DMS153 treated with DMSO at 0.1 percent for 48 hours (cell line): ENCODE results near the gene SLC17A9.

Source experiments
- DNase-seq: peaks from one replicate; lab custom pipeline; 2025; ENCODE audit not compliant: unreplicated experiment; lab: John Stamatoyannopoulos, UW

The SLC17A9 gene

DNA sequence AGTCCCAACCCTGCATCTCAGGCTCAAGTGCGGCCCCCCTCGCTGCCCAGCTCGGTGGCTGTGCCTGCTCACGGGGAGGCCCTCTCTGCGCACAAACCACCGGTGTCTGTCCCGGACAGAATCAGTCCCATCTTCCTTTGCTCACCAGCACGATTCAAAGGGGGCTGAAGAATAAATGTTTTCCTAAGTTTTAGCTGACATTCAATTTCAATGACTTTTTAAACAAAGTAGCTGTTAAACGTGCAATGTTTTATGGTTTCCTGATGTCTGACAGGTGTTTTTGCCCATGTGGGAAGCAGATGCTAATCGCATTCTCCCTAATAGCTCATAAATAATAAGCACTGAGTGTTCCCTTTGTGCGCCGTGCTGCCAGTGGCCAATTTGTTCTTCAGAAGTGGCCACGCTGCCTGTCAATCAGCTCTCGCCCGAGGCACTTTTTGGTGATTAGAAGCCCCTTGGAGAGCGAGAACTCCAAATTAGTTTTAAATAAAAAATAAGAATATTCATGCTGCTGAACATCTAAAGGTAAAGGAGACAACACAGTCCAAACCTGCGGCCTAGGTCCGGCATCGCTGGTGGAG, 28.0 kb downstream of the SLC17A9 start:
- DNase-seq, result peak; percentile 59

DNA sequence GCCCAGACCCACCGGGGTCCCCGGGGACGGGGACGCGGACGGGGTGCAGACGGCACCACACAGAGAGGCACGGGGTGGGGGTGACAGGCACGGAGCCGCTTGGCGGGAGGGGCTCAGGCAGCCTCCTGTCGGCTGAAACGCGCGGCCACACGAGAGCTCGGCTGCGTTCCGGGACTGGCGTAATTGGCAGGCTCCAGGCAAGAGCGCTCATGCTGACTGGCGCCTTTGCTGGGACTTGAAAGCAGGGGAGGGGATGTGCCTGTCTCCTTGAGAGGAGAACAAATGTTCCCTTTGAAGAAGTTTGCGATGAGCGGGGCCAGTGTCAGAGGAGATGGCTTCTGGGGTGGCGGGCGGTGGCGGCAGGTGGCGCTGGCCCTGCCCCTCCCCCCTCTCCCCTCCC, 28.5 kb downstream of the SLC17A9 start:
- DNase-seq, result no peak

DNA sequence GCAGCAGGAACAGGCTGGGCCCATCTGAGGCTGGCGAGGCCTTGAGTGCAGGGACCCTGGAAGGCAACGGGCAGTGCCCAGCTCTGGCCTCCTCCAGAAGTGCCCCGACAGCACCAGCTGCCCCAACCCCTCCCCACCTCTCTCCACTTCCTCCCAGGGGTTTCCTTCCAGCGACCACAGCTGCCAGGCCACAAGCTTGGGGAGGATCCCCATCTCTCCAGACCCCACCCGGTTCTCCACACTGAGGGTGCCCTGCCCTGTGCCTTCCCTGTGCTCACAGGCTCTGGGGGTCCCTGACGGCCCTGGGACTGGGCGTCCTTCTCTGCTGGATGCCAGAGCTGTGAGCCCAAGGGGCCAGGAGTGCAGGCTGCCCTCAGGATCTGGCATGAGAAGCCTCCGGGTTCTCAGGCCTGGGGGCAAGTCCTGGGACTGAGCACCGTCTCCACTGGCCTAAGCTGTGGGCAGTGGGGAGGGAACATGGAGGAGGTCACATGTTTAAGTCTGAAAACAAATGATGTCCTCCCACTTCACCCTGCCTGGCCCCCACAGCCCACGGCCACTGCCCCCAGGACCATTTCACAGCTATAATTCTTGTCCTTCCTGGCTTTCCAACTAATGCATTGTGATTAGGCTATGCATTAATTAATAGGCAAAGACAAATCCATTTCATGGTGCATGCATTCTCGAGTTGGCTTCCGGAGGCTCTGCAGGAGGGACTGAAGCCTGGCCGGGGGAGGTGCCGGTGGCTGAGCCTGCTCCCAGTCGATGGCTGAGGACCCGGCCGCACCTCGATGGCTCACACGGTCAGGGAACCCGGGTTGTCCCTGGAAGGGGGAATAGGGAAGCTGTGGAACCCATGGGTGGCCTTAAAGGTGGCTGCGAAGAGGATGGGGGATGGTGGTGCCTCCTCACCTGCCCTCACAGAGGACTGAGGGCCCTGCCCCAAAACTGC, 29.9 kb downstream of the SLC17A9 start:
- no peak for DNase-seq

DNA sequence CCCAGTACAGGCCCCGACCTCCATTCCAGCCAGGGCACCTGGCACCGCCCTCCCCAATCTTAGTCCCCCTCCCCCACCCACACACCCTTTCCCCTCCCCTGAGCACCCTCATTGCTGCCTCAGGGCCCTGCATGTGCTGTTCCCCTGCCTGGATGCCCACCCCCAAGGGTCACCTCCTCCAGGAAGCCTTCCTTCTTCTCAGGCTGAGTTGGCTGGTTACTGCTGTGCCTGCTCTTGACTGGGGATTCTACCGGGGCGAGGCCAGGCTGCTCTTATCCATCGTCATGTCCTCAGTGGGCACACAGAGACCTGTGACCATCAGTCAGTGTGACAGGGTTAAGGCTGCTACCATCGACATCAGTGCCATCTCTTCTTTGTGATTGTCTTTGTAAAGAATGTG, 30.7 kb downstream of the SLC17A9 start:
- DNase-seq, result no peak

DNA sequence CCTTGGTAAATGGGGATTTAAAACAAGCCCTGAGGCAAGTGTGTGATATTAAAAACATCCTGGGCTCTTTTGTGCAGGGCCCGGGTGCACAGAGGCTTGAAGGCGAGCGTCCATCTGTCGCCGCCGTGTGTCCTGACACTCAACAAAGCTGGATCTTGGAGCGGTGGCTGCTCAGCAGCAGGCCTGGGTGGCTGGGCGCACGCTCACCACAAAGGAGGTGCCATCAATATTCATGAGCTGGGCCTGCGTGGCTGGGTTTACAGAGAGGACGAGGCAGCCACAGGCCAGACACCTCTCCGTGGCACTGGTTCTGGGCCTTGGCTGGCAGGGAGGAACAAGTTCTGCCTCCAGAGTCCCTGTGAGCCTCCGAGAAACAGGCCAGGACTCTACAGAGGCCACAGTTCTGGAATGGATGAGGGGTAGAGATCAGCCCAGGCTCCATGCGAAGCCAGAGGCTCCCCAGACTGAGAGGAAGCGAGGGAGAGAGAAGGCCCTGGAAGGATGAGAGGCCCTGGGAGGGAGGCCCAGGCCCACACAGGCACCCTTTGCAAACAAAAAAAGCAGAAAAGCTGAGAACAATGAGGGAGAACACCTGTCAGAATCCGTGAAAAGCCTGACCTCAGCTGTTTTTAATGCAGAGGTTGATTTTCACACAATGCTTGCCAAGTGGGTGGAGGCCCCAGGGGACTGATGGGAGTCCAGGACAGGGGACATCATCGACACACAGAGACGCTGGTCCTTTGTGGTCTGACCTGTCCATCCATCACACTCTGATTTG, 32.3 kb downstream of the SLC17A9 start:
- peak; percentile 76 for DNase-seq

DNA sequence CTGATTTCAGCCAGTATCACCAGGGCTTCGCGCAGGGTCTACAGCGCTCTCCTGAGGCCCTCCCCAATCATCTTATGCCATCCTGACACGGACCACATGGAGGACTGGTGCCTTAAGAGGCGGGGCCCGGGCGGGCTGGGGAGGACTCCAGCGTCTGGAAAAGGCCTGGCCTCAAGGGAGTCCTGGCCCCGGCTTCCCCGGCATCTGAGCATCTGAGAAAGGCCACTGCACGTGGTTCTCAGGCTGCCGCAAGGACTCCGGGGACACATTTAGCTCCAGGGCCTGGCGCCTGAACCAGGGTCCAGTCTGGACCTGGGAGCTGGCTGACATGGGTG, 32.9 kb downstream of the SLC17A9 start:
- no peak for DNase-seq

DNA sequence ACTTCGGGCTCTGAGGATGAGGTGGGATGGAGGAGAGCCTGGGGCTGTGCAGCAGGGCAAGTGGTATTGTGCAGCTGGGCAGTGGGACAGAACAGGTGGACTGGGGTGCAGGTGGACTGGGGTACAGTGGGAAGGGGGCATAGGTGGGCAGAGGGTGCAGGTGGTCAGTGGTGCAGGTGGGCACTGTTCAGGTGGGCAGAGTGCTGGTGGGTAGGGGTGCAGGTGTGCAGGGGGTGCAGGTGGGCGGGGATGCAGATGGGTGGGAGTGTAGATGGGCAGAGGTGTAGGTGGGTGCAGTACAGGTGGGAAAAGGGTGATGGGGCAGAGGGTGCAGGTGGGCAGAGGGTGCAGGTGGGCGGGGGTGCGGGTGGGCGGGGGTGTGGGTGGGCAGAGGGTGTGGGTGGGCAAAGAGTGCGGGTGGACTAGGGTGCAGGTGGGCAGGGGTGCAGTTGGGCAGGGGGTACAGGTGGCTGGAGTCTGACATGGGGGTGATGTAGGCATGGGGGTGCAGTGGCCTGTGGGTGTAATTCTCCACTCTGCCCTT, 33.8 kb downstream of the SLC17A9 start:
- no peak for DNase-seq

DNA sequence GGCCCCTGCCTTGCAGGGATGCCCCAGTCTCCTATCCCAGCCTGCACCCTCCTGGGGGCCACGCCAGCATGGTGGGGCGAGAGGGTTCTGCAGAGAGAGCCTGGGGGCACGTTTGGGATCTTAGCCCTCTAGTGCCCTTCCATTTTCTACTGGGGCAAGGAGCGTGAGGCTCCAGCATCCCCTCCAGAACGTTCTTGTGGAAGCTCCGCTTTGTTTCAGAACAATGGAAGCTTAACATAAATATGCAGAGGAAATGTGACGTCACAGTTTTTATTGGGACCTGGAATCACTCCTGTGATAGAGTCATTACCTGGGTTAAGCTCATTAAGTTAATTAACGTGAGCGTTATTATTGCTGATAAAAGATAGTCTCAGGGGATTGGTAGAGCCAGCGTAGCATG, 34.6 kb downstream of the SLC17A9 start:
- DNase-seq, result no peak

DNA sequence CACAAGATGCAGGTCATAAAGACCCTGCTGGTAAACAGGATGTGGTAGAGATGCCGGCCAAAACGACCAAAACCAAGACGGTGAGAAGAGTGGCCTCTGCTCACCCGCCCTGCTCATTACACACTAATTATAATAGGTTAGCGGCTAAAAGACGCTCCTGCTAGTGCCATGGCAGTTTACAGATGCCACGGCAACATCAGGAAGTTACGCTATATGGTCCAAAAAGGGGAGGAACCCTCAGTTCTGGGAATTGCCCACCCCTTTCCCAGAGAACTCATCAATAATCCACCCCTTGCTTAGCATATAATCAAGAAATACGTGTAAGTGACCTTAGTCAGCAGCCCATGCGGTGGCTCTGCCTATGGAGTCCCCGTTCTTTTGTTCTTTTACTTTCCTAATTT, 36.7 kb downstream of the SLC17A9 start:
- no peak for DNase-seq

DNA sequence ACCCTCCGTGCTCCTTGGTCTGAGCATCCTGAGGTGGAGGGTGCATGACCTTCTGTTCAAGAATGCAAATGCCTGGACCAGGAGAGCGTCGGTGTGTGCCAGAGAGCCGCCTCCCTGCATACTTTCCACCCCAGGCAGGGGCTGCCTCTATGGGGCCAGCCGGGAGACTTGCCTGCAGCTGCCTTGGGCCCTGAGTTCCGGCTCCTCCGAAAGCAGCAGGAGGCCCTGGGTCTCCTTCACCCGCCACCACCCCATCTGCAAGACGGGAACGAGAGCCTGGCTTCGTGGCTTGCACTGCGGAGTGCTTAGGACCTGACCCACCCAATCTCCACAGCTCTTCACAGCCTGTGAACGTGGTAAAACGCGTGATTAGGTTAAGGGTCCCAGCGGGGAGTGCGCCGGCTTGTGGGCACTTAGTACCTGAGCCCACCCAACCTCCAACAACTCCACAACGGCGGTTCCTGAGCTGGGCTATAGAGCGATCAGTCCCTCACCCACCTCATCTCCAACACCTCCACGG, 37.9 kb downstream of the SLC17A9 start:
- DNase-seq, result no peak

DNA sequence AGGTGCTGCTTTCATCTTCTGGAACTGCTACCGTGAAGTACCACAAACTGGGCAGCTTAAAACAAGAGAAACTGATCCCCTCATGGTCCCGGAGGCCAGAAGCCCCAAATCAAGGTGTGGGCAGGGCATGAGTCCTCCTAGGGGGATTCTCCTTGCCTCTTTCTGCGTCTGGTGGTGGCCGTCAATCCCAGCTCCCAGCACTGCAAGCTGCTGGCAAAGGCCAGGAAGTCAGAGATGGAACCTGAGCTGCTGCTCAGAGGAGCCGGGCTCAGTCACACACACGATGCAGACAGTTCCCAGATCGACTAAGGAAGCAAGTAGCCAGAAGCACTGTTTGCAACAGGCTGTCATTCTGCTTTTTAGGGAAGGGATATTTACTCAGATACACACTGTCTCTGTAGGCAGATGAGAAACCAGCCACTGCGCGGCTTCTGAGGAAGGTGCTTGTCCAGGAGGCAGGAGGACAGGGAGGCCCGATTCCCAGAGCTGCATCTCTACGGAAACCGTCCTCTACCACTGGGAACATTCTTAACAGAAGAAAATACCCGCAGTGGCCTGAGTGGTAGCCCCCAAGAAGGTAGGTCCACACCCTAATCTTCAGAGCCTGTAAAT, 38.8 kb downstream of the SLC17A9 start:
- DNase-seq, result no peak

DNA sequence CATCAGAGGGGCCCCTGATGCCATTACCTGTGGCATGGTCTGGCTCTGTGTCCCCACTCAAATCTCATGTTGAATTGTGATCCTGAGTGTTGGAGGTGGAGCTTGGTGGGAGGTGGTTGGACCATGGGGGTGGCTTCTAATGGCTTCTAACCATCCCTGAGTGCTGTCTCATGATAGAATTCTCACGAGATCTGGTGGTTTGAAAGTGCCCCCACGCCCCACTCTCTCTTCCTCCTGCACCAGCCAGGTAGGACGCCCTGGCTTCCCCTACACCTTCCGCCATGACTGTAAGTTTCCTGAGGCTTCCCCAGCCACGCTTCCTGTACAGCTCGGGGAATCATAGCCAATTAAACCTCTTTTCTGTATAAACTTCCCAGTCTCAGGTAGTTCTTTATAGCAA, 39.4 kb downstream of the SLC17A9 start:
- no peak for DNase-seq

DNA sequence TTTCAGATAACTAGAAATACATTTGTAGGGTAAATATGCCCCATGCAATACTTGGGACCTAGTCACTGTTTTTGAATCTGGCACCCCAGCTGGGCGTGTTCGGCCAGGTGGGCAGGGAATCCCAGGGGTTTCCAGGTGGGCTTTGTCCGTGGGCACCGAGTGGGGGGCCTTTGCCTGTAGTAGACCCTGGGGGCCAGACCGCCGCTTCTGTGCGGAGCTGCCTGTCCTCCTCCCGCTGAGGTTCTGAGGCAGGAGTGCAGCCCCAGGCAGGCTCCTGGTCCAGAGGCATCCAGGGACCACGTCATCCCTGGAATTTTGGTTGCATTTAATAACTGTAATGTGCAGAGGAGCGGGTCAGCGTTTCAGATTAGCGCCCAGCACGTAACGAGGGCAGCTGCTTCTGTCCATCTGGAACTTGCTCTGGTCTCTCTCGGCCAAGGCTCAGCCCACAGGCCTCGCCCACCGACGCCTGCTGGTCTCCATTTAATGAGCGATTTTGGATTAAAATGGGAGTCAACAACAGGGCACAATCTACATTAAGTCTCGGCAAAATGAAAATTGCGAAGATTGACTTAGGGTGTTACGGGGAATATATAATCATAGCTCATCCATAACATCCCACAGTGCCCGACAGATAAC, 41.5 kb downstream of the SLC17A9 start:
- DNase-seq, result no peak

DNA sequence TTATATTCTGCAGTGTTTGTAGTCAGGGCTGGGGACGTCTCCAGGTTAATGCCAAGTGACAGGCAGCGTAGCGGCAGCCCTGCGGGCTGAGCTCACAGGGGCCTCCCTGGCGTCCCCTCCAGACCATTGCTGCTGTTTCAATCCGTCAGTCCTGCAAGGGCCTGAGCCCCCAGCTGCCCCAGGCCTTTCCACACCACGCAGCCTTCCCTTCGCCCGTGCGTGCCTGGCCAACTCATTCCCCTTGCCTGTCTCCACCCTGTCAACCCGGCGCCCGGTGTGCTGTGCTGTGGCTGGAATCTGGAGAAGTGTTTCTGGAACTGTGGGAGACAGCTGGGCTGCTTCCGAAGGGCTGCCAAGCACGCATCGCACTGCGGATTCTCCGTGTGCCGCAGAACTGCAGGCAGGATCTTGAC, 42.4 kb downstream of the SLC17A9 start:
- no peak for DNase-seq

DNA sequence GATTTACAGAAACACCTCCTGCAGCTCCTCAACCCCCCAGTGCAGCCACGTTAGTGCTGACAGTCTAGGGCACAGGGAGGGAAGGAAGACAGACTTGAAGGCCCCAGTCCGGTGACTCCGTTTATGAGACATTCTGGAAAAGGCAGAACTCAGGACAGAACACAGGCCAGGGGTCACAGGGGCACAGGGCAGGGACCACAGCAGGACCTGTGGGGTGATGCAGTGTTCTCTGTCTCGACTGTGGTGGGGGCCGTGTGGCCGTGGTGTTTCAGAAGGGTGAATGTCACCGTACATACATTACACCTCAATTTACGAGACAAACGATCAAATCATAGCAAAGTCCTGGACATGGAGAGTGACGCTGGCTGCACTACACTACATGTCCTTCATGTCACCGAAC, 43.0 kb downstream of the SLC17A9 start:
- no peak for DNase-seq

DNA sequence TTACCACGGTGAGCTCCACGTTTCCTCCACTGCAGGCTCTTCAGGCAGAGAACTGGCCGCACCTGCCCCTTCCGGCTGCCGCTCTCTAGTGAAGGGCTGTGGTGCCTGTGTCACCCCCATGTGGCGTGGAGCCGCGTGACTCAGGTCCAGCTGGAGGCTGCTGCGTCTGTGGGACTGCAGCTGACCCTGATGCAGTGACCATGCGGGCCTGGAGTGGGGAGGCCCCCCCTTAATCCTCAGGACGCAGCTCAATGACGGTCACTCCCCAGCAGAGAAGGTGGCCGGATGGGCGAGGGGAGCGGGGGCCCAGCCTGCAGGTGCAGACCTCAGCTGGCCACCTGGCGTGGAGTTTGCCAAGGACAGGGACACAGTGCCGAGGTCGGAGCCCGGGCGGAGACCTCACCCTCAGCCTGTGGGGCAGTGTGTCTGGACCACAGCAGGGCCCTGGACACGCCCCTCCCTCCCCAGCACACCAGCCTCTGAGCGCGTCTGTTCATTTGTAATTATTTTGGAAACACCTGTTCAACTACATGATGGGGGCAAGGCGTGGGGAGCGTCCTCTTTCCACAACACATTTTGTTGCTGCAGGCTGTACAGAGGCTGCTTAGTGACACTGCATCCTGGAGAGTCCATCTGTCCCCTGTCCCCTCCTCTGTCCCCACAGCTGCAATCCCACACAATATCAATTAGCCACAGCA, 43.5 kb downstream of the SLC17A9 start:
- DNase-seq, result no peak

DNA sequence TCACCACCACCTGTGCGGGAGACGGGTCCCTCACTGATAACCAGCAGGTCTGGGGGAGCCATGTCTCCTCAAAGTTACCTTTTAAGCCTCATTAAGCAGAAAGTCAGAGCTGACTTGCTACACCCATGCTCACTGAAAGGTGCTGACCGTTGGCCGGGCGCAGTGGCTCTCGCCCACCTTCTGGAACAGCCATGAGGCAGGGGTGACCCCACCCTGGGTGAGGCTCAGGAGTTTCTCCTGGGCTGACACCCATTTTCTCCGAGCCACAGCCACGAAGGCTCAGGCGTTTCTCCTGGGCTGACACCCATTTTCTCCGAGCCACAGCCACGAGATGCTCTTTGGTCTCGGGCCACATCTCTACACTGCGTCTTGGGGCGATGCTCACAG, 44.1 kb downstream of the SLC17A9 start:
- no peak for DNase-seq

DNA sequence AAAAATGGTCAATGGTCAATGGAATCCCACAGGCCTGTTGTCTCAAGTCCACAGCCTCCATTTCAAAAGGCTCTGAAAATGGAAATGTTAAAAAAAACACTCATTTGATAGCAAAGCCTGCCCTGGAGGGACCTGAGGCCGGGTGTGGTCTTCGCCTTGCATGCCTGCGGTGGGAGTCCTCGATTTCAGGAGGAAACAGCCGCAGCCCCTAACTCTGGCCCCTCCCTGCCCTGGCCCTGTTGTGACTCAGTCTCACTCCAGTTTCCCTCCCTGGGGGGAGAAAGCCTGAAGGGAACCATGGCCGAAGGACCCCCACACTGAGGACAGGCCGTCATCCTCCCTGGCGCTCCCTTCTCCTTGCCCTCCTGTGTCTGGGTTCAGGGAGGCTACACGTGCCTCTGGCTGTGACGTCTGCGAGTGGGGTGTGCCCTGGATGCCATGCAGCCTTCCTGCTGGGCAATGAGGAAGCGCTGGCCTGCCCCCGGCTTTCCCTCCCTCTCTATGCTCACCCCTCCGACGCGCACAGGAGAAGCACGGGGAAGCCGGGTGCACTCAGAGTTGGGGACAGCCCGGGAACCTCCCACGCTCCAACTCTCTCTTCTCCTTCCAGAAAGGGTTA, 45.0 kb downstream of the SLC17A9 start:
- DNase-seq, result no peak

DNA sequence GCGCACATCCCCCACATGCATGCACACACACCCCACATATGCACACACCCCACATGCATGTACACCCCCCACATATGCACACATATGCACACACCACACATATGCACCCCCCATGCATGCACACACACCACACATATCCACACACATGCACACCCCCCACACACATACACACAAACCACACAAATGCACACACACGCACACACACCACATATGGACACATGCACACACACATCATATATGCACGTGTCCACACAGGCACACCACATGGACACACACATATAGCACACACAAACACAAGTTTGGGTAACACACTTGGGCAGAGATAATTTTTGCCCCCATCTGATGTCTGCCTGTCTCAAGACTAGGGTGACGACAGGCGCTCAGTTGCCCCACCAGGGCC, 45.9 kb downstream of the SLC17A9 start:
- DNase-seq, result no peak

DNA sequence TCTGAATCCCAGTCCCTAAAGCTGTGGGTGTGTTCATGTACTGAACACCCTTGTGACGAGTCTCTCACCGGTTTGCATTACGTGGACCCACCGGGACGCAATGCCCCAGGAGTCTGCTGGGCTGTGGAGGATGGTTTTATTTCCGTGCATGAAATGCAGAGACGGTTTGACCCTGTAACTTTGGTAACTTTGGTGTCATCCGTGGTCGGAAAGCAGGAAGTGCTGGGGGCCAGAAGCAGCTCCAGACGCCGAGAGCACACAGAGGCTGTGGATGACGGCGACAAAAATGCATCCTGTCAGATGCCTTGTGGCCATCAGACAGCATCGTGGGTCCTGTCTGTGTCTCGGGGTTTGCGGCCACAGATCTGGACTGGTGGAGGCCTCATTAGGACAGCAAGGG, 47.1 kb downstream of the SLC17A9 start:
- DNase-seq, result no peak
